HCT116 (cell line): ENCODE measurements around the gene NFIA. TPM values are rescaled to one million over a fixed set of nuclear protein-coding genes. Genes with fewer than 3 reads are reported as not detected.

Experiments
- ATAC-seq: fragments of 200-7000 bp; cut with Tn5 transposase; 2 replicates; pipeline ENCODE4 v1.9.1; 2020; ENCODE audit warnings: mild to moderate bottlenecking, moderate library complexity
- BruUV-seq: library from RNA; stranded (reverse); fragments of 400-500 nt; replicated peaks from 2 replicates; lab custom pipeline; 2021; lab: Mats Ljungman, UMichigan
- CTCF ChIA-PET: fragments of 300-600 bp; sonication (Branson Sonifier 250); formaldehyde crosslinking; loops from one replicate; lab custom pipeline; 2021; ENCODE audit warnings: antibody characterized with exemption; lab: Charles Lee
- POLR2A ChIA-PET: fragments of 300-600, 350-600 bp; sonication (Branson Sonifier 250); formaldehyde crosslinking; loops from one replicate; lab custom pipeline; 2021; ENCODE audit warnings: antibody characterized with exemption; lab: Charles Lee
- RAD21 ChIA-PET, 2 experiments: fragments of 300-600 bp; sonication (Branson Sonifier 250); formaldehyde crosslinking; loops; one replicate each; lab custom pipeline; 2023; ENCODE audit warnings: low total read pairs in 2 of 2; ENCODE audit not compliant: uncharacterized antibody in 2 of 2, unreplicated experiment in 2 of 2, low non-redundant PET in 1 of 2; lab: Charles Lee
- DNase-seq: peaks from one replicate; pipeline ENCODE4 v3.0.0-alpha.2; 2010; ENCODE audit warnings: low read depth, low spot score
- H2AFZ ChIP-seq: fragments of 200-600 bp; shearing (Covaris generic), sonication (generic); 2 replicates; pipeline ENCODE4 v1.6.1; 2017; ENCODE audit warnings: low read depth, mixed run types, mixed read lengths, antibody characterized with exemption, low read length; ENCODE audit not compliant: poor library complexity, severe bottlenecking
- H3K27ac ChIP-seq: 2 replicates; pipeline ENCODE4 v1.5.1; 2012; ENCODE audit warnings: low read depth, low read length
- H3K27me3 ChIP-seq: fragments of 200-600 bp; sonication (generic); 2 replicates; pipeline ENCODE4 v1.6.1; 2016; ENCODE audit warnings: mixed run types, low read length, mixed read lengths; ENCODE audit not compliant: insufficient read depth
- H3K36me3 ChIP-seq, 2 experiments: fragments of 200-500 bp in 1 of 2; fragments of 200-600 bp in 1 of 2; sonication (Bioruptor generic) in 1 of 2; sonication (generic) in 1 of 2; 2 replicates each; pipeline versions ENCODE4 v1.5.1 to v1.6.1; 2014 to 2016; ENCODE audit warnings: low read length in 2 of 2, inconsistent platforms in 1 of 2, mixed read lengths in 1 of 2, mixed run types in 1 of 2; ENCODE audit not compliant: insufficient read depth in 2 of 2, control insufficient read depth in 1 of 2
- H3K4me1 ChIP-seq, 2 experiments: fragments of 200-600 bp in 1 of 2; sonication (generic) in 1 of 2; 2 replicates each; pipeline versions ENCODE4 v1.5.1 to v1.6.1; 2012 to 2017; ENCODE audit warnings: low read length in 2 of 2, inconsistent platforms in 1 of 2, mild to moderate bottlenecking in 1 of 2, mixed read lengths in 1 of 2, mixed run types in 1 of 2, moderate library complexity in 1 of 2; ENCODE audit not compliant: insufficient read depth in 2 of 2, control insufficient read depth in 1 of 2
- H3K4me2 ChIP-seq: fragments of 200-600 bp; sonication (generic); 2 replicates; pipeline ENCODE4 v1.6.1; 2017; ENCODE audit warnings: mixed run types, low read length, mixed read lengths
- H3K4me3 ChIP-seq, 2 experiments: fragments of 200-600 bp in 1 of 2; sonication (generic) in 1 of 2; replicated peaks in 1 of 2; 2 replicates each; pipeline ENCODE4 v1.5.1; 2011 to 2016; ENCODE audit warnings: low read length in 2 of 2, control low read depth in 1 of 2, low read depth in 1 of 2, mild to moderate bottlenecking in 1 of 2, mixed read lengths in 1 of 2, mixed run types in 1 of 2
- H3K79me2 ChIP-seq: fragments of 200-600 bp; sonication (generic); 2 replicates; pipeline ENCODE4 v1.6.1; 2017; ENCODE audit warnings: mild to moderate bottlenecking, mixed run types, low read length, moderate library complexity, mixed read lengths; ENCODE audit not compliant: insufficient read depth
- H3K9ac ChIP-seq: fragments of 200-600 bp; sonication (generic); 2 replicates; pipeline ENCODE4 v1.6.1; 2016; ENCODE audit warnings: low read length, mixed read lengths
- H3K9me2 ChIP-seq: fragments of 200-600 bp; sonication (generic), shearing (Covaris generic); 2 replicates; pipeline ENCODE4 v1.6.1; 2017; ENCODE audit warnings: mixed run types, mild to moderate bottlenecking, moderate library complexity; ENCODE audit not compliant: insufficient read depth
- H3K9me3 ChIP-seq, 2 experiments: fragments of 200-500 bp in 1 of 2; fragments of 200-600 bp in 1 of 2; sonication (Bioruptor generic) in 1 of 2; sonication (generic) in 1 of 2; 2 replicates each; pipeline ENCODE4 v1.6.1; 2014 to 2017; ENCODE audit warnings: low read length in 2 of 2, mixed read lengths in 2 of 2, inconsistent platforms in 1 of 2, low read depth in 1 of 2, mild to moderate bottlenecking in 1 of 2, mixed run types in 1 of 2, moderate library complexity in 1 of 2; ENCODE audit not compliant: control insufficient read depth in 1 of 2, insufficient read depth in 1 of 2
- H4K20me1 ChIP-seq: fragments of 200-600 bp; sonication (generic), shearing (Covaris generic); 2 replicates; pipeline ENCODE4 v1.6.1; 2017; ENCODE audit warnings: mixed run types, mild to moderate bottlenecking, moderate library complexity; ENCODE audit not compliant: insufficient read depth
- CBX3 ChIP-seq: IDR thresholded peaks from 2 replicates; pipeline ENCODE4 v1.6.1; 2012; ENCODE audit warnings: low read depth
- CEBPB ChIP-seq: IDR thresholded peaks from 2 replicates; pipeline ENCODE4 v1.6.1; 2012; ENCODE audit warnings: low read depth
- REST ChIP-seq: IDR thresholded peaks from 2 replicates; pipeline ENCODE4 v1.6.1; 2012; ENCODE audit warnings: low read depth
- SRF ChIP-seq: IDR thresholded peaks from 2 replicates; pipeline ENCODE4 v1.6.1; 2012; ENCODE audit warnings: low read depth
- ZFX ChIP-seq: fragments of 450-650 bp; IDR thresholded peaks from 2 replicates; pipeline ENCODE4 v1.6.1; 2017
- intact Hi-C: fragments of 100-400 bp; cut with micrococcal nuclease; formaldehyde crosslinking; loops from 2 replicates; pipeline ENCODE4 v1.10.0; 2022
- total RNA-seq: library from RNA; stranded (reverse); gene quantifications from one replicate; pipeline ENCODE4 v1.2.1, GENCODE V29; 2021; ENCODE audit not compliant: unreplicated experiment

The NFIA gene
- total RNA-seq, 1 experiment from 2014 or later, result 17.2 TPM

GRCh38 chr1:61226791-61227567 lies 144.6 kb downstream of the NFIA start:
- Histone ChIP-seq H3K27me3 (no peaks in the 10 kb centered on the region), H3K27ac (no peak overlapping the region), H3K4me2 (no peak overlapping the region), H4K20me1 (no peaks in the 10 kb centered on the region), H2AFZ (no peak overlapping the region), H3K9me2 (no peaks in the 10 kb centered on the region), H3K9me3 (no peaks in the 10 kb centered on the region), H3K36me3 (no peaks in the 10 kb centered on the region), H3K4me3 (no peak overlapping the region), H3K4me1 (no peaks in the 10 kb centered on the region), H3K79me2 (no peaks in the 10 kb centered on the region), H3K9ac (no peak overlapping the region)
- no peak for DNase-seq
- ChIA-PET RAD21 (no interaction called here), CTCF (no interaction called here), POLR2A (no interaction called here)
- TF ChIP-seq SRF (no peak), REST (no peak), ZFX (no peak), CBX3 (no peak), CEBPB (no peak)
- BruUV-seq, result no TSS peak
- no peak for ATAC-seq
- intact Hi-C loops, result no loop called here
